ENCODE results near the gene S100Z. TPM values are rescaled to one million over a fixed set of nuclear protein-coding genes. Genes with fewer than 3 reads are reported as not detected.
"Not testable (repeated sequence)": the region's sequence is repeated elsewhere in the genome, so short reads cannot be mapped to it uniquely, and the experiment has no call there.

The S100Z gene
- total RNA-seq, 4 donors from 2014 or later = 3.0 TPM; not detected in 3

DNA sequence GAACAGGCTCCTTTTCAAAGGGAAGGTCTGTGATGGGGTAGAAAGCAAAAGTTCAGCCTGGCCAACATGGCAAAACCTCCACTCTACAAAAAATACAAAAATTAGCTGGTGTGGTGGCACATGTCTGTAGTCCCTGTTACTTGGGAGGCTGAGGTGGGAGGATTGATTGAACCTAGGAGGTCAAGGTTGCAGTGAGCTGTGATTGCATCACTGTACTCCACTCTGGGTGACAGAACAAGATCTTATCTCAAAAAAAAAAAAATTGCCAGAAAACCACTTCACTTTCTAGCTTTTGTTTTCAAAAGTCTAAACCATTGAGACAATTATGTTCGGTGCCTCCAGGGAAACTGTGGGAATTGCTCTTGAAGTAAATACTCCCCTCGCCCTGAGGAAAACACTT, 43.5 kb downstream of the S100Z start:
- no peak for TF ChIP-seq POLR2A (IDR thresholded peaks at IDR 0.05)
- TF ChIP-seq, protein P1, sequence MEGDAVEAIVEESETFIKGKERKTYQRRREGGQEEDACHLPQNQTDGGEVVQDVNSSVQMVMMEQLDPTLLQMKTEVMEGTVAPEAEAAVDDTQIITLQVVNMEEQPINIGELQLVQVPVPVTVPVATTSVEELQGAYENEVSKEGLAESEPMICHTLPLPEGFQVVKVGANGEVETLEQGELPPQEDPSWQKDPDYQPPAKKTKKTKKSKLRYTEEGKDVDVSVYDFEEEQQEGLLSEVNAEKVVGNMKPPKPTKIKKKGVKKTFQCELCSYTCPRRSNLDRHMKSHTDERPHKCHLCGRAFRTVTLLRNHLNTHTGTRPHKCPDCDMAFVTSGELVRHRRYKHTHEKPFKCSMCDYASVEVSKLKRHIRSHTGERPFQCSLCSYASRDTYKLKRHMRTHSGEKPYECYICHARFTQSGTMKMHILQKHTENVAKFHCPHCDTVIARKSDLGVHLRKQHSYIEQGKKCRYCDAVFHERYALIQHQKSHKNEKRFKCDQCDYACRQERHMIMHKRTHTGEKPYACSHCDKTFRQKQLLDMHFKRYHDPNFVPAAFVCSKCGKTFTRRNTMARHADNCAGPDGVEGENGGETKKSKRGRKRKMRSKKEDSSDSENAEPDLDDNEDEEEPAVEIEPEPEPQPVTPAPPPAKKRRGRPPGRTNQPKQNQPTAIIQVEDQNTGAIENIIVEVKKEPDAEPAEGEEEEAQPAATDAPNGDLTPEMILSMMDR (IDR thresholded peaks at IDR 0.05) = no peak
- TF ChIP-seq EP300 (IDR thresholded peaks at IDR 0.05) = no peak
- H3K4me3 ChIP-seq = no peak overlapping the region
- 72 to 74% methylated on average over 2 of the region's 2 CpGs for whole genome bisulfite sequencing, 2 donors
- no peaks in the 10 kb centered on the region for H3K36me3 ChIP-seq
- peaks cover 0 to 16% (median 0%) of the 10 kb centered on the region in 4 donors for H3K9me3 ChIP-seq
- H3K4me1 ChIP-seq = no peaks in the 10 kb centered on the region
- no peak overlapping the region for H3K27ac ChIP-seq
- H3K27me3 ChIP-seq = no peaks in the 10 kb centered on the region
- no peak for DNase-seq (ENCODE audit: low spot score in 2 of 2)

DNA sequence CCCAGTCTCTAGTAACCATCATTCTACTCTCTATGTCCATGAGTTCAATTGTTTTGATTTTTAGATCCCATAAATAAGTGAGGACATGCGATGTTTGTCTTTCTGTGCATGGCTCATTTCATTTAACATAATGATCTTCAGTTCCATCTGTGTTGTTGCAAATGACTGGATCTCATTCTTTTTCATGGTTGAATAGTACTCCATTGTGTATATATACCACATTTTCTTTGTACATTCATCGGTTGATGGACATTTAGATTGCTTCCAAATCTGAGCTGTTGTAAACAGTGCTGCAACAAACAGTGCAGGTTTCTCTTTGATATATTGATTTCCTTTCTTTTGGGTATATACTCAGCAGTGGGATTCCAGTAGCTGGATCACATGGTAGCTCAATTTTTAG, 46.4 kb downstream of the S100Z start:
- no peaks in the 10 kb centered on the region for H3K36me3 ChIP-seq
- DNase-seq (ENCODE audit: low spot score in 2 of 2) = no peak
- H3K27me3 ChIP-seq = no peaks in the 10 kb centered on the region
- no peak overlapping the region for H3K27ac ChIP-seq
- H3K9me3 ChIP-seq = peaks cover 0 to 33% (median 1%) of the 10 kb centered on the region in 4 donors
- no peak overlapping the region for H3K4me3 ChIP-seq
- TF ChIP-seq EP300 (IDR thresholded peaks at IDR 0.05) (no peak), POLR2A (IDR thresholded peaks at IDR 0.05) (no peak)
- TF ChIP-seq, protein P1 (IDR thresholded peaks at IDR 0.05) = no peak
- 95 to 96% methylated on average over 2 of the region's 2 CpGs for WGBS, 2 donors
- no peaks in the 10 kb centered on the region for H3K4me1 ChIP-seq

DNA sequence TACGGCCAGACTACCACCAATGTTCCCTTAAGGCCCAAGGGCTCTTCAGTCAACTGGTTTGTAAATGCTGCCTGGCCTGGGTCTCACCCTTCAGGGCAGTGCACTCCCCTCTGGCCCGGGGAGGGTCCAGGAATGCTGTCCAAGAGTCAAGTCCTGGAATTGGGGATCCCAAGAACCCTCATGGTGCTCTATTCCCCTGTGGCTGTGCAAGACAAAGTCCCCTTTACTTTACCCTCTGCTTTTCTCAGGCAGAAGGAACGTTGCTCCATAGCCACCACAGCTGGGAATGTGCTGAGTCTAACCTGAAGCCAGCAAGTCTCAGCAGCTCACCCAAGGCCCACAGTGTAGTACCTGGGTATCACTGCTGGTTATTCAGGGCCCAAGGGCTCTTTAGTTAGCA, 51.7 kb downstream of the S100Z start:
- Histone ChIP-seq H3K4me1 (no peaks in the 10 kb centered on the region), H3K36me3 (no peaks in the 10 kb centered on the region), H3K4me3 (no peak overlapping the region), H3K27me3 (no peaks in the 10 kb centered on the region), H3K27ac (no peak overlapping the region), H3K9me3 (peaks cover 0 to 45% (median 1%) of the 10 kb centered on the region in 4 donors)
- TF ChIP-seq, protein P1 (IDR thresholded peaks at IDR 0.05) = no peak
- TF ChIP-seq POLR2A (IDR thresholded peaks at IDR 0.05) = no peak
- no peak for TF ChIP-seq EP300 (IDR thresholded peaks at IDR 0.05)
- 77 to 86% methylated on average over 3 of the region's 3 CpGs for WGBS, 2 donors
- DNase-seq (ENCODE audit: low spot score in 2 of 2) = no peak

DNA sequence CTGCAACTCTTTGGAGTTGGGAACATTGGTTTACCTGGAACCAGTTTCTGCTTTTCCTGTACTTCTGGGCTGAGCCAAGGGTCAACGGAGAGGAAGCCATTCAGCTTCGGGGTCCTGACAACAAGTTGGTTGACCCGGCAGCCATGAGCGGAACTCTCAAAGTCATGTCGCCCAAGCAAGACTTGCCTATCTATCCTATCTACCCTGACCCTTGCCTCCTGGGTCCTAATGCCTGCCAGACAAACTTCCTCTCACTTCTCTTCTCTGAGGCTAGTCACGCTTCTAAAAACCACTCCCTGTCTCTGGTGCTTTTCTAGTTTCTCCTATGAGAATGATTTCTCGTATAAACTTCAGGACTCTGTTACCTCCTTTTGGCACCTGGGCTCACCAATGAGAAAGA, 58.4 kb downstream of the S100Z start:
- Histone ChIP-seq H3K36me3 (no peaks in the 10 kb centered on the region), H3K4me3 (no peak overlapping the region), H3K27me3 (no peaks in the 10 kb centered on the region), H3K27ac (no peak overlapping the region), H3K4me1 (no peaks in the 10 kb centered on the region), H3K9me3 (no peaks in the 10 kb centered on the region)
- 90 to 91% methylated on average over 7 of the region's 7 CpGs for WGBS, 2 donors
- no peak for TF ChIP-seq POLR2A (IDR thresholded peaks at IDR 0.05)
- no peak for TF ChIP-seq EP300 (IDR thresholded peaks at IDR 0.05)
- TF ChIP-seq, protein P1 (IDR thresholded peaks at IDR 0.05) = no peak
- no peak for DNase-seq (ENCODE audit: low spot score in 2 of 2)

DNA sequence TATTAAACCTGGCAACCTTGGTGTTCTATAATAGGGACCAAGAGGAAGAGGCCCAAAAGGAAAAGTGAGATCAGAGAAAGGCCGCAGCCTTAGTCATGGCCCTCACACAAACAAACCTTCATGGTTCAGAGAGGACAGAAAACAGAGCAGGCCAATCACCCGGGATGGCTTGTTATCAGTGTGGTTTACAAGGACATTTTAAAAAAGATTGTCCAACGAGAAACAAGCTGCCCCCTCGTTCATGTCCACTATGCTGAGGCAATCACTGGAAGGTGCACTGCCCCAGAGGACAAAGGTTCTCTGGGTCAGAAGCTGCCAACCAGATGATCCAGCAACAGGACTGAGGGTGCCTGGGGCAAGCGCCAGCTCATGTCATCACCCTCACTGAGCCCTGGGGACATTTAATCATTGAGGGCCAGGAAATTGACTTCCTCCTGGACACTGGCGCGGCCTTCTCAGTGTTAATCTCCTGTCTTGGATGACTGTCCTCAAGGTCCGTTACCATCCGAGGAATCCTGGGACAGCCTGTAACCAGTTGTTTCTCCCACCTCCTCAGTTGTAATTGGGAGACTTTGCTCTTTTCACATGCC, 60.6 kb downstream of the S100Z start:
- not testable (repeated sequence) for H3K9me3 ChIP-seq; H3K27me3 ChIP-seq; H3K27ac ChIP-seq; H3K4me1 ChIP-seq; DNase-seq (ENCODE audit: low spot score in 2 of 2); H3K4me3 ChIP-seq; H3K36me3 ChIP-seq
- 78 to 79% methylated on average over 9 of the region's 9 CpGs for WGBS, 2 donors

DNA sequence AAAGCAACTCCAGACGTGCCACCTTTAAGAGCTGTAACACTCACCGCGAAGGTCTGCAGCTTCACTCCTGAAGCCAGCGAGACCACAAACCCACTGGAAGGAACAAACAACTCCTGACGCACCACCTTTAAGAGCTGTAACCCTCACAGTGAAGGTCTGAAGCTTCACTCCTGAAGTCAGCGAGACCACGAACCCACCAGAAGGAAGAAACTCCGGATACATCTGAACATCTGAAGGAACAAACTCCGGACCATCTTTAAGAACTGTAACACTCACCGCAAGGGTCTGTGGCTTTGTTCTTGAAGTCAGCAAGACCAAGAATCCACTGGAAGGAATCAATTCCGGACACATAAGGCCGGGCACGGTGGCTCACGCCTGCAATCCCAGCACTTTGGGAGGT, 64.9 kb downstream of the S100Z start:
- not testable (repeated sequence) for H3K27ac ChIP-seq; H3K36me3 ChIP-seq; H3K4me3 ChIP-seq; DNase-seq (ENCODE audit: low spot score in 2 of 2); H3K4me1 ChIP-seq; H3K27me3 ChIP-seq
- WGBS, 2 donors = 90 to 95% methylated on average over 14 of the region's 14 CpGs
- H3K9me3 ChIP-seq = peaks cover 0 to 12% (median 0%) of the 10 kb centered on the region in 4 donors
